HL-60 (cell line): ENCODE data around the gene TTC21A.

Experiments
- CTCF ChIP-seq: IDR thresholded peaks from one replicate; pipeline ENCODE4 v1.5.1; 2011; ENCODE audit warnings: low read length, control low read depth, inconsistent platforms; ENCODE audit not compliant: insufficient read depth
- GABPA ChIP-seq: IDR thresholded peaks from 2 replicates; pipeline ENCODE4 v1.6.1; 2012; ENCODE audit warnings: low read depth
- POLR2AphosphoS5 ChIP-seq: IDR thresholded peaks from 2 replicates; pipeline ENCODE4 v1.6.1; 2012; ENCODE audit warnings: low read depth
- REST ChIP-seq: IDR thresholded peaks from 2 replicates; pipeline ENCODE4 v1.6.1; 2012; ENCODE audit warnings: low read depth; ENCODE audit not compliant: insufficient replicate concordance

GRCh38 chr3:39138804-39139415, 31.4 kb downstream of the TTC21A start:
- TF ChIP-seq CTCF (no peak), REST (no peak), POLR2AphosphoS5 (no peak), GABPA (no peak)
